Measurements from ENCODE around the gene ZIC2. TPM values are rescaled to one million over a fixed set of nuclear protein-coding genes. Genes with fewer than 3 reads are reported as not detected.

ZIC2 gene
- total RNA-seq, 1 experiment from 2014 or later = 426 TPM

GRCh38 chr13:99958406-99959126 is 23.0 kb upstream of the ZIC2 start:
- H3K4ac ChIP-seq (ENCODE audit: low read depth, low read length) = no peak overlapping the region
- peaks cover 42% of the 10 kb centered on the region for H3K23me2 ChIP-seq (ENCODE audit: insufficient read length, low read depth, low read length, poor library complexity, severe bottlenecking)
- H3K79me1 ChIP-seq (ENCODE audit: insufficient read depth, low read depth, low read length, poor library complexity, severe bottlenecking) = no peaks in the 10 kb centered on the region
- no peak overlapping the region for H2BK5ac ChIP-seq (ENCODE audit: insufficient read length, low read length)
- no peak overlapping the region for H3T11ph ChIP-seq (ENCODE audit: low read length)
- Mint-ChIP-seq H3K9me3 (no peaks in the 10 kb centered on the region), H3K27ac (no peak overlapping the region; a peak in 2 of 7 replicates), H3K4me3 (peak overlapping the region; percentile 73 to 89), H3K4me1 (peaks cover 61 to 64% of the 10 kb centered on the region in 2 experiments), H3K36me3 (ENCODE audit: insufficient read depth in 1 of 3, low read depth in 3 of 3) (peaks cover 0 to 1% (median under 1%) of the 10 kb centered on the region in 3 experiments; a peak in 5 of 7 replicates), H3K27me3 (ENCODE audit: low read depth) (peaks cover 85% of the 10 kb centered on the region)
- H2BK120ac ChIP-seq (ENCODE audit: low read depth, low read length, poor library complexity, severe bottlenecking) = no peak overlapping the region
- H3K9ac ChIP-seq (ENCODE audit: extremely low read depth, insufficient read length, low read length) = no peak overlapping the region
- no peak overlapping the region for H2AFZ ChIP-seq (ENCODE audit: low read length)
- no peak overlapping the region for H4K91ac ChIP-seq (ENCODE audit: insufficient read length, low read depth, low read length)
- H2BK20ac ChIP-seq (ENCODE audit: low read depth, low read length, poor library complexity, severe bottlenecking) = no peak overlapping the region
- H2AK5ac ChIP-seq (ENCODE audit: insufficient read length, low read length) = no peak overlapping the region
- H3K79me2 ChIP-seq (ENCODE audit: insufficient read depth, low read length) = no peaks in the 10 kb centered on the region
- no peak overlapping the region for H3K23ac ChIP-seq (ENCODE audit: insufficient read length, low read depth, low read length)
- WGBS (ENCODE audit: extremely low coverage, insufficient read length, low lambda C conversion rate) = no CpG with 5 or more reads among the region's 35 CpGs
- H3K56ac ChIP-seq (ENCODE audit: insufficient read length, low read depth, low read length) = no peak overlapping the region
- TF ChIP-seq CTCF (conservative IDR thresholded peaks at IDR 0.05) = no peak
- H3K4me1 ChIP-seq (ENCODE audit: insufficient read depth, low read length) = peaks cover 4% of the 10 kb centered on the region; the same call in 1 of the 2 replicates
- H4K8ac ChIP-seq (replicated peaks; ENCODE audit: insufficient read length, low read depth, low read length) = no peak overlapping the region
- DNase-seq = peak; percentile 69
- H3K14ac ChIP-seq (ENCODE audit: insufficient read depth, low read length) = no peak overlapping the region
- no peak overlapping the region for H3K27ac ChIP-seq (ENCODE audit: insufficient read length, low read depth, low read length)
- H2BK15ac ChIP-seq (ENCODE audit: low read depth, low read length) = no peak overlapping the region
- H3K4me2 ChIP-seq (ENCODE audit: insufficient read depth, insufficient read length, low read length) = peak overlapping the region; percentile 87
- no peaks in the 10 kb centered on the region for H4K20me1 ChIP-seq (ENCODE audit: control insufficient read depth, insufficient read depth, insufficient read length)
- no peak overlapping the region for H3K18ac ChIP-seq (ENCODE audit: insufficient read length, low read depth, low read length)
- no peak overlapping the region for H2BK12ac ChIP-seq (ENCODE audit: insufficient read length, low read depth, low read length)
- no peak overlapping the region for H4K5ac ChIP-seq (ENCODE audit: insufficient read length, low read depth, low read length)
- H3K27me3 ChIP-seq (ENCODE audit: insufficient read depth, low read length) = peaks cover 34% of the 10 kb centered on the region; the same call in 1 of the 2 replicates
- no peaks in the 10 kb centered on the region for H3K9me3 ChIP-seq (ENCODE audit: control insufficient read depth, low read depth, low read length)

Data from H9 (cell line).